BJ (cell line): Measurements from ENCODE around the gene SLMAP. TPM values are rescaled to one million over a fixed set of nuclear protein-coding genes. Genes with fewer than 3 reads are reported as not detected.

Experiments
- CTCF ChIA-PET: fragments of 350-600 bp; formaldehyde crosslinking; extraction: SDS; loops from one replicate; lab custom pipeline; 2021; ENCODE audit warnings: antibody characterized with exemption, inconsistent platforms; lab: Yijun Ruan, JAX
- POLR2A ChIA-PET: fragments of 300-600 bp; sonication (Branson Sonifier 250); formaldehyde crosslinking; extraction: SDS; loops from one replicate; lab custom pipeline; 2021; ENCODE audit warnings: antibody characterized with exemption; lab: Charles Lee
- DNase-seq: peaks from one replicate; pipeline ENCODE4 v3.0.0-alpha.2; 2011; ENCODE audit warnings: low read depth
- H3K27me3 ChIP-seq: 2 replicates; pipeline ENCODE4 v1.6.0; 2011; ENCODE audit warnings: low read length; ENCODE audit not compliant: control insufficient read depth, insufficient read depth
- H3K36me3 ChIP-seq: 2 replicates; pipeline ENCODE4 v1.5.1; 2011; ENCODE audit warnings: low read length; ENCODE audit not compliant: control insufficient read depth, insufficient read depth
- H3K4me3 ChIP-seq: 2 replicates; pipeline ENCODE4 v1.5.1; 2011; ENCODE audit warnings: low read depth, mild to moderate bottlenecking, control low read depth, low read length
- CTCF ChIP-seq: IDR thresholded peaks from 2 replicates; pipeline ENCODE4 v1.5.1; 2011; ENCODE audit warnings: low read depth, mild to moderate bottlenecking, control low read depth, inconsistent platforms, low read length, moderate library complexity; ENCODE audit not compliant: insufficient read depth
- polyA plus RNA-seq: library from polyadenylated mRNA; depleted of rRNA; stranded (reverse); fragments of >200 nt; gene quantifications from 2 replicates; pipeline ENCODE4 v1.2.3, GENCODE V29; 2011

SLMAP gene
- polyA plus RNA-seq, 1 experiment, result 24.1 TPM

DNA sequence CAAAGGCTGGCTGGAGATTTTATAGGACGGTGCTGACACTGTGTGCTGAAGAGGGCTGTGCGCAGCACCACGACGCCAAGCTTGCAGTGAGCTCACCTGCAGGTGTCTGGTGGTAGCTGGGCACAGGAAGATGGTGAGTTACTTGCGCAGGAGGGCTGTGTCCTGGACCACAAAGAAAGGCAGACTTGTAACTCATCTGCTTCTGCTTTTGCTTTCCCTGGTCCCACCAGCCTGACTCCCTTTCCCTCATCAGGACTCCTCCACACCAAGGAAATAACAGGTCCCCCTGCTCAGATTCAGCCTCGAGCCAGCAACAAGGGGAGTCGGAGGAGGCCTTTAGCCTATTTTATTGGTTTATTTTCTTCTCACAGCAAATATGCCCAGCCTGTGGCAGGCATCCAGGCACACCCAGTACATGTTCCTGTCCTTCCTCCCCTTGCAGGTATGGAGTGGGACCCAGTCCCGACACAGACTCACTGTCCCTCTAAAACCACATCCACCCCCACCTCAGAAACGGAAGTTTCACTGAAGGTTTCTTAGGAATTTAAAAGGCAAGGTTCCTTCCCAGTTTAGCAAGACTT is 216.5 kb downstream of the SLMAP start:
- POLR2A ChIA-PET, result no interaction called here

DNA sequence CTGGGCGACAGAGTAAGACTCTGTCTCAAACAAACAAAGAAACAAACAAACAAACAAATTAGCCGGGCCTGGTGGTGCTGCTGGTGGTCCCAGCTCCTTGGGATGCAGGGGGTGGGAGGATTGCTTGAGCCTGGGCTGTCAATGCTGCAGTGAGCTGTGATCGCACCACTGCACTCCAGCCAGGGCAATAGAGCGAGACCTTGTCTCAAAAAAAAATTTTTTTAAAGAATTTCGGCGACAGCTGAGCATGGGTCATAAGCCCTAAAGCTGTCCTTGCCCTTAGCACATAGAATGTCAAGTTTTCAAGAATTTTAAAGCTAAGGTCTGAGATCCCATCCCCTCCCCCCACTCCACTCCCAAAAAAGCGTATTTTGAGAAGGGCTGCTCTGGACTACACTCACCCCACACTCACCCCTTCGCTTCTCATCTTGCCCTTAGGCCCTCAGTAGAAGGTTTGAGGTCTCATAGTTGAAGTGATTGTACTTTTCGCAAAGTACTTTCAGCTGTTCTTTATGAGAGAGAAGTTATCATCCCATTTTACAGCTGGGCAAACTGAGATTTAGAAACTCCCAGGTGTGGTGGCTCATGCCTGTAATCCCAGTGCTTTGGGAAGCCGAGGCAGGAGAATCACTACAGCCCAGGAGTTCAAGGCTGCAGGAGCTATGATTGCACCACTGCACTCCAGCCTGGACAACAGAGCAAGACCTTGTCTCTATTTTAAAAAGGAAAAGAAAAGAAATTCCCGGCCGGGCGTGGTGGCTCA is 217.8 kb downstream of the SLMAP start:
- CTCF ChIA-PET, result interaction anchor here (0.9 to 1.3 kb wide), 4 partner anchors 10 to 193 kb away, joined by 3 to 6 read pairs (median 4); no protein-coding TSS in a partner anchor

More for the DNA sequence above, 216.5 kb downstream of the SLMAP start:
- CTCF ChIA-PET, result interaction anchor here (0.8 to 1.1 kb wide), 2 partner anchors 11 to 19 kb away, joined by 3 to 6 read pairs; no protein-coding TSS in a partner anchor
- H3K27me3 ChIP-seq, result no peaks in the 10 kb centered on the region
- DNase-seq, result no peak
- no peak for TF ChIP-seq CTCF
- no peak overlapping the region for H3K4me3 ChIP-seq
- H3K36me3 ChIP-seq, result no peaks in the 10 kb centered on the region

GRCh38 chr3:57974796-57975388 is 218.8 kb downstream of the SLMAP start:
- POLR2A ChIA-PET, result no interaction called here
- H3K4me3 ChIP-seq, result no peak overlapping the region
- TF ChIP-seq CTCF, result no peak
- CTCF ChIA-PET, result no interaction called here
- no peaks in the 10 kb centered on the region for H3K27me3 ChIP-seq
- DNase-seq, result peak; percentile 92
- H3K36me3 ChIP-seq, result no peaks in the 10 kb centered on the region

More for the DNA sequence above, 217.8 kb downstream of the SLMAP start:
- H3K4me3 ChIP-seq, result no peak overlapping the region
- no peaks in the 10 kb centered on the region for H3K27me3 ChIP-seq
- H3K36me3 ChIP-seq, result no peaks in the 10 kb centered on the region
- POLR2A ChIA-PET, result no interaction called here
- DNase-seq, result no peak
- no peak for TF ChIP-seq CTCF

DNA sequence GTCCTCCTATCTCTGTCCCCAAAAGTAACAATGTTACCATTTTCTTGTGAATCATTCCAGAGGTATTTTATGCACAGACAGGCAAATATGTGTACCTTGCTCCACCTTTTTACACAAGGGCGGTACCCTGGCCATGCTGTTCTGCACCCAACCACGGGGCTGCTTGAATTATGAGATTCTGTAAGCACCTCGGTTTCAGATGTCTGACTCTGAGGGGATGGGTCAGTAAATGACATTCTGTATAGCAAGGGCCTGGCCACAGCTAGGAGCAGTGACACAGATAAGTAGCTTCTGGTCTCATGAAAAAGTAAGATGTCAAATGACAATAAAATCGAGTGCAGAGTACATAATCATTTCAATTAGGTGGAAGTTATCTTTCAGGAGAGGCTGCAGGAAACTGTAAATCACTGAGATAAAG is 221.7 kb downstream of the SLMAP start:
- ChIA-PET POLR2A (no interaction called here), CTCF (interaction anchor here (0.8 to 1.9 kb wide), 3 partner anchors 15 to 190 kb away, joined by 3 to 7 read pairs (median 3); no protein-coding TSS in a partner anchor)
- H3K27me3 ChIP-seq, result no peaks in the 10 kb centered on the region
- DNase-seq, result no peak
- no peak for TF ChIP-seq CTCF
- no peaks in the 10 kb centered on the region for H3K36me3 ChIP-seq
- no peak overlapping the region for H3K4me3 ChIP-seq

- H3K36me3 ChIP-seq, result no peaks in the 10 kb centered on the region
- no peak overlapping the region for H3K4me3 ChIP-seq
- TF ChIP-seq CTCF, result no peak
- POLR2A ChIA-PET, result no interaction called here
- DNase-seq, result no peak
- CTCF ChIA-PET, result interaction anchor here (0.8 to 1.9 kb wide), 4 partner anchors 11 to 189 kb away, joined by 3 to 7 read pairs (median 3); no protein-coding TSS in a partner anchor
- no peaks in the 10 kb centered on the region for H3K27me3 ChIP-seq
Measured at GRCh38 chr3:57978316-57978715, 222.2 kb downstream of the SLMAP start.
